ENCODE data around the gene UBA52. TPM values are rescaled to one million over a fixed set of nuclear protein-coding genes. Genes with fewer than 3 reads are reported as not detected.

The UBA52 gene
- total and polyA plus RNA-seq, 10 of the 15 experiments (the other 5 are each of a cell fraction or from before 2014, with no cell fraction given): 1,131 to 2,392 (median 1,645) TPM

- in situ Hi-C loops (cut with MboI) (no loop called here), intact Hi-C loops (cut with micrococcal nuclease; ENCODE audit: unreplicated experiment) (loop anchor here (5.0 kb wide), 1 partner anchor 240 kb away; the partner anchor contains the start of gene UPF1)
- Histone ChIP-seq H3K4me3 (no peak overlapping the region), H3K4me2 (ENCODE audit: control insufficient read depth, insufficient read depth) (no peak overlapping the region), H3K36me3 (ENCODE audit: control insufficient read depth in 2 of 2, insufficient read depth in 2 of 2, low read length in 1 of 2) (peaks cover 0 to 3% of the 10 kb centered on the region in 2 experiments; a peak in 1 of 4 replicates), H3K4me1 (ENCODE audit: control insufficient read depth, insufficient read depth, low read length) (peaks cover 25% of the 10 kb centered on the region), H3K9ac (ENCODE audit: control insufficient read depth, insufficient read depth, low read length) (no peak overlapping the region), H4K20me1 (ENCODE audit: control insufficient read depth, insufficient read depth) (no peaks in the 10 kb centered on the region; the same call in 1 of the 2 replicates), H3K79me2 (ENCODE audit: control insufficient read depth, insufficient read depth, low read length) (peaks cover 4% of the 10 kb centered on the region; the same call in 1 of the 2 replicates), H2AFZ (ENCODE audit: control insufficient read depth, low read depth, low read length) (no peak overlapping the region), H3K27me3 (replicated peaks in 1 of 2; ENCODE audit: control insufficient read depth in 2 of 2, insufficient read depth in 2 of 2, low read length in 1 of 2) (peaks cover 2% of the 10 kb centered on the region in 2 experiments; a peak in 1 of 4 replicates), H3K9me3 (replicated peaks; ENCODE audit: control insufficient read depth, insufficient read depth, low read length) (no peaks in the 10 kb centered on the region), H3K27ac (ENCODE audit: control insufficient read depth, insufficient read depth) (no peak overlapping the region)
- CTCF ChIA-PET: interaction anchor here (1.2 to 2.6 kb wide), 2 partner anchors 20 to 48 kb away, joined by 3 to 17 read pairs; partner anchors contain the start of genes FKBP8 and UBA52
- POLR2A ChIA-PET: interaction anchor here (1.3 kb wide), 1 partner anchor 35 kb away, joined by 8 read pairs; the partner anchor contains the start of gene KXD1
- RAD21 ChIA-PET (ENCODE audit: unreplicated experiment): interaction anchor here (0.6 kb wide), 1 partner anchor 110 kb away, joined by 3 read pairs; no protein-coding TSS in a partner anchor
- TF ChIP-seq JUNB (IDR thresholded peaks at IDR 0.05) (no peak), CTCF (IDR thresholded peaks at IDR 0.05 in 2 of 3, conservative IDR thresholded peaks at IDR 0.05 in 1 of 3; ENCODE audit: control insufficient read depth in 2 of 3, extremely low read depth in 1 of 3, insufficient read depth in 1 of 3, low read depth in 3 of 3, low read length in 3 of 3) (no peak), SIN3A (IDR thresholded peaks at IDR 0.05; ENCODE audit: low read depth, low read length) (no peak), EZH2 (IDR thresholded peaks at IDR 0.05; ENCODE audit: borderline replicate concordance, control insufficient read depth, low read depth, low read length) (no peak), RCOR1 (conservative IDR thresholded peaks at IDR 0.05; ENCODE audit: low read depth, low read length) (no peak), EGR1 (IDR thresholded peaks at IDR 0.05; ENCODE audit: borderline replicate concordance in 1 of 2, low read depth in 2 of 2, low read length in 2 of 2) (no peak), ZNF207 (IDR thresholded peaks at IDR 0.05; ENCODE audit: borderline replicate concordance) (no peak), SPI1 (IDR thresholded peaks at IDR 0.05; ENCODE audit: borderline replicate concordance, insufficient read depth, low read depth, low read length) (no peak), PAX8 (IDR thresholded peaks at IDR 0.05) (no peak), CHD2 (IDR thresholded peaks at IDR 0.05; ENCODE audit: borderline replicate concordance, low read depth, low read length) (no peak)
- TF ChIP-seq, protein P1, sequence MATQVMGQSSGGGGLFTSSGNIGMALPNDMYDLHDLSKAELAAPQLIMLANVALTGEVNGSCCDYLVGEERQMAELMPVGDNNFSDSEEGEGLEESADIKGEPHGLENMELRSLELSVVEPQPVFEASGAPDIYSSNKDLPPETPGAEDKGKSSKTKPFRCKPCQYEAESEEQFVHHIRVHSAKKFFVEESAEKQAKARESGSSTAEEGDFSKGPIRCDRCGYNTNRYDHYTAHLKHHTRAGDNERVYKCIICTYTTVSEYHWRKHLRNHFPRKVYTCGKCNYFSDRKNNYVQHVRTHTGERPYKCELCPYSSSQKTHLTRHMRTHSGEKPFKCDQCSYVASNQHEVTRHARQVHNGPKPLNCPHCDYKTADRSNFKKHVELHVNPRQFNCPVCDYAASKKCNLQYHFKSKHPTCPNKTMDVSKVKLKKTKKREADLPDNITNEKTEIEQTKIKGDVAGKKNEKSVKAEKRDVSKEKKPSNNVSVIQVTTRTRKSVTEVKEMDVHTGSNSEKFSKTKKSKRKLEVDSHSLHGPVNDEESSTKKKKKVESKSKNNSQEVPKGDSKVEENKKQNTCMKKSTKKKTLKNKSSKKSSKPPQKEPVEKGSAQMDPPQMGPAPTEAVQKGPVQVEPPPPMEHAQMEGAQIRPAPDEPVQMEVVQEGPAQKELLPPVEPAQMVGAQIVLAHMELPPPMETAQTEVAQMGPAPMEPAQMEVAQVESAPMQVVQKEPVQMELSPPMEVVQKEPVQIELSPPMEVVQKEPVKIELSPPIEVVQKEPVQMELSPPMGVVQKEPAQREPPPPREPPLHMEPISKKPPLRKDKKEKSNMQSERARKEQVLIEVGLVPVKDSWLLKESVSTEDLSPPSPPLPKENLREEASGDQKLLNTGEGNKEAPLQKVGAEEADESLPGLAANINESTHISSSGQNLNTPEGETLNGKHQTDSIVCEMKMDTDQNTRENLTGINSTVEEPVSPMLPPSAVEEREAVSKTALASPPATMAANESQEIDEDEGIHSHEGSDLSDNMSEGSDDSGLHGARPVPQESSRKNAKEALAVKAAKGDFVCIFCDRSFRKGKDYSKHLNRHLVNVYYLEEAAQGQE (IDR thresholded peaks at IDR 0.05; ENCODE audit: low read depth, low read length): no peak
- TF ChIP-seq, protein P2, sequence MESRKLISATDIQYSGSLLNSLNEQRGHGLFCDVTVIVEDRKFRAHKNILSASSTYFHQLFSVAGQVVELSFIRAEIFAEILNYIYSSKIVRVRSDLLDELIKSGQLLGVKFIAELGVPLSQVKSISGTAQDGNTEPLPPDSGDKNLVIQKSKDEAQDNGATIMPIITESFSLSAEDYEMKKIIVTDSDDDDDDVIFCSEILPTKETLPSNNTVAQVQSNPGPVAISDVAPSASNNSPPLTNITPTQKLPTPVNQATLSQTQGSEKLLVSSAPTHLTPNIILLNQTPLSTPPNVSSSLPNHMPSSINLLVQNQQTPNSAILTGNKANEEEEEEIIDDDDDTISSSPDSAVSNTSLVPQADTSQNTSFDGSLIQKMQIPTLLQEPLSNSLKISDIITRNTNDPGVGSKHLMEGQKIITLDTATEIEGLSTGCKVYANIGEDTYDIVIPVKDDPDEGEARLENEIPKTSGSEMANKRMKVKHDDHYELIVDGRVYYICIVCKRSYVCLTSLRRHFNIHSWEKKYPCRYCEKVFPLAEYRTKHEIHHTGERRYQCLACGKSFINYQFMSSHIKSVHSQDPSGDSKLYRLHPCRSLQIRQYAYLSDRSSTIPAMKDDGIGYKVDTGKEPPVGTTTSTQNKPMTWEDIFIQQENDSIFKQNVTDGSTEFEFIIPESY (IDR thresholded peaks at IDR 0.05): no peak
- ATAC-seq (no peak), FAIRE-seq (no peak), DNase-seq (ENCODE audit: low read depth, low spot score) (no peak)
- BruUV-seq (replicated peaks): no TSS peak
- SMC1A ChIA-PET (ENCODE audit: uncharacterized antibody, unreplicated experiment): interaction anchor here (1.2 to 2.3 kb wide), 2 partner anchors 35 to 71 kb away, joined by 3 to 11 read pairs; partner anchors contain the start of genes ELL and KXD1
- WGBS (ENCODE audit: insufficient coverage, insufficient replicate concordance, low lambda C conversion rate, missing lambda C conversion rate): 91% methylated on average over 22 of the region's 22 CpGs
Measured at GRCh38 chr19:18591735-18592385, 20.2 kb downstream of the UBA52 start.
